ENCODE data around the gene NOS1AP.

GRCh38 chr1:162236618-162237017, 167.1 kb downstream of the NOS1AP start:
- TF ChIP-seq GATA3 (IDR thresholded peaks at IDR 0.05; ENCODE audit: low read depth, low read length) (no peak), GATA2 (IDR thresholded peaks at IDR 0.05; ENCODE audit: low read depth, low read length) (no peak)
